GM21447 (cell line): ENCODE data around the gene SERPINE2.
A peak's percentile ranks its signal among the peaks of the same experiment; 100 is the strongest.

Experiments
- ATAC-seq: cut with Tn5 transposase; IDR thresholded peaks from one replicate; pipeline ENCODE4 v1.9.1; 2021; ENCODE audit not compliant: unreplicated experiment

SERPINE2 gene

DNA sequence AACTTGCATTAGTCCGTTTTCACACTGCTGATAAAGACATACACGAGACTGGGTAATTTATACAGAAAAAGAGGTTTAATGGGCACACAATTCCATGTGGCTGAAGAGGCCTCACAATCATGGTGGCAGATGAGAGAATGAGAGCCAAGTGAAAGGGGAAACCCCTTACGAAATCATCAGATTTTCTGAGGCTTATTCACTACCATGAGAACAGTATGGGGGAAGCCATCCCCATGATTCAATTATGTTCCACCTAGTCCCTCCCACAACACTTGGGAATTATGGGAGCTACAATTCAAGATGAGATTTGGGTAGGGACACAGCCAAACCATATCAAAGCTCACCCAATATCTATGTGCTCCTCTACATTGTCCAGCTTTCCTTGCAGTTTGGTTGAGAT, 16.0 kb upstream of the SERPINE2 start:
- ATAC-seq: no peak

GRCh38 chr2:224046752-224047151, 7.7 kb upstream of the SERPINE2 start:
- no peak for ATAC-seq

- ATAC-seq: no peak
These were observed 3.2 kb upstream of the SERPINE2 start for GRCh38 chr2:224042191-224042696.

DNA sequence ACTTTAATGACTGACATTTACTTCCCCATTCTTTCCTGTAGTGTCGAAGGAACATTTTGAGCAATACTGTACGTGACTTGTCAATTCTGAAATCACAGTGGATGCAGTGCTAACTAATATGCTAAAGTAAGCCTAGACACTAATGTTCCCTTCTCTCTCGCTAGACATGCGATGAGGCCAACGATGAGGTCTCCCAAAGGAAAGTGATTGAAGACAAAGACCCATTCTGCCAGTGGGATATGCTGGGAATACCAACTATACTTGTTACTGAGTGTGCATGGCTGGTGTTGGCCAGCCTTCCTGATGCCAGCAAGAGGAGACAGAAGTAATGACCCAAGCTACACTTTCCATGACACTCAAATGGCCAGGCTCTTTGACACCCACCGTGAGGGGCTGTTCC, 2.5 kb upstream of the SERPINE2 start:
- no peak for ATAC-seq

- ATAC-seq: no peak
These were observed 1.7 kb upstream of the SERPINE2 start for GRCh38 chr2:224040753-224041152.

DNA sequence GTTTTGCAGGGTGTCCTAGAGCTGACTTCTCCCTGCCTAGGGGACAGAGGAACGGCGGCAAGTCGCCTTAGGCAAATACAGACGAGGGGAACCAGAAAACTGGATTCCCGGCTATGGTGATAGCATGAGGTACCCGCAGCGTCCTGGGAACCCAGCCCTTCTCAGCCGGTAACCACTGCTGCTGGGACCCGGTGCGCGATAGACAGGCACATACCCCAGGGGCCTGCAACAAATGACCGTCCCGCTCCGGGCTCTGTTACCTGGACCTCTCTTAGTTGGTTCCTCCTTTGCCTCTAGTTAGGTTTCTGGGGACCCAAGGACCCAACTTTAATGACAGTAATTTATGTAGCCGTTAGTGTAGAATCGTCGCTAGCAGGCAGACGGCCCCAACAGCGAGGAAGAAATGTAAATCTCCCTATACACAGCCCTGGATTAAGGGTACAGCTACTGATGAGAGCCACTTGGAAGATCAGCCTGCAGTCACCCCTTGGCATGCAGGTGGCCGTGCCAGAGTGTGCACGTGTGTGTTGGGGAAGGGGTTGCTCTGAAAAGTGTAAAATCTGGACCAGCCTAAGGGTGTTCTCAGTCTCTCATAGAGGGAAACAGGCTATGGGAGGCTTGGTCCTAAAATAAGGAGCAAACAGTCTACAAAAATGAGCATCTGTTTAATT, 819 bp upstream of the SERPINE2 start:
- no peak for ATAC-seq

GRCh38 chr2:224038830-224039079, 331 bp downstream of the SERPINE2 start:
- ATAC-seq: peak; percentile 18

DNA sequence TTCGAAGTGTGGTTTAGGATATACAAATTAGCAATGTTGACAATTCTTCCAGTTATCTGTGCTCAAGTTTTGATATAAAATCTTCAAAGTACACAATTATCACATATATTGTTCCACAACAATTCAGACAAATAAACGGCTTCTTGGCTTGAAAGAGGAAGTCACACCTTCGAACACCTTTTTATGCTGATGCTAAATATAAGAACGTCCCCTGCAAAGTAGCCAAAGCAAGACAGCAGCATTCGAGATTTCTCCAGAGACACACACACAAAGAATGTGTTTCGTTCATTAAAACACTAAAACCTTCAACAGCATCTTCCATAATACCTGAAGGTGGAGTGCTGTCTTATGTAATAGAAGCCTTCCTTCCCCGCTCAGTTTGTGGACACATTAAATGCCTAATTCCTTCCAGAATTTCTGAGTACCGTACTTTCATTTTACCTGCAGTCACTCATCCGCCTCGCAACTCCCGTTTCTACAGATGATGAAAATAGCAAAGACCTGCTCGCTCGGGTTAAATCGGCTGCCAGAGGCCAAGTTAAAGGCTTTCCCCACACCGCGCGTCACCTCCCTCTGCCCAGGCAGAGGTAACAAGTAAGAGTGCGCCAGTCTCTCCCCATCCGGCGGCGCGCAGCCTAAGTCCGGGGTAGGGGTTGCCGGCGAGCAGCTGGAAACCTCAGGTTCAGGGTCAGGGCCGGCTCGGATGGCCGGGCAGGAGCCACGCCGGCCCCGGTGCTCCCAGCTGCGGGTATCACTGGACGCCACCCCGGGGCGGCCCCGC, 847 bp downstream of the SERPINE2 start:
- ATAC-seq: peak; percentile 40

DNA sequence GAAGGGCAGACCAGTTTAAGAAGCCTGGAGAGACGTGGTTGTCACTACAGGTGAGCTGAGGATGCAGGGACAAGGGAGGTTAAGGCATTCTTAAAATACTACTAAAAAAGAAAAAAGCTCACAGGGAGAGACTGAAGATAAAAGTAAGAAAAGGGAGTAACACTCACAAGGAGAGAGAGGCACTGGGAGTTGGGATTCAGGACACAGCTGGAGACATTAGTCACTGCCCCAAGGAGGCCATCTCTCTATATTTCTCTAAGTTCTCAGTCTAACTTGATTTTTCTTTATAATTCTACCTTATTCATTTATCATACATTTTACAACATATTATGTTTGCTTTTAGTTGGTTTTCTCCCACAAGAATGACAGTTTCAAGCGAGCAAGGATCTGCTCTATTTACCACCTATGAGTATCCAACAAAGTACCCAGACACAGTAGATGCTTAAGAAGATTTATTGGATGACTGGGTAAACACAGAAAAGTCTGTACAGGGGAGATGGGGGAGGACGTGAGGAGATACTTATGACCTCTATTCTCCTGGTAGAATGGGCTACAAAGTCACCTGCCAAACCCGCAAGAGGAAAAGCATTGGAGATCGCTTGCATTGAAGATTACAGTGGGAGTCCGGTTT, 2.2 kb downstream of the SERPINE2 start:
- ATAC-seq: no peak

DNA sequence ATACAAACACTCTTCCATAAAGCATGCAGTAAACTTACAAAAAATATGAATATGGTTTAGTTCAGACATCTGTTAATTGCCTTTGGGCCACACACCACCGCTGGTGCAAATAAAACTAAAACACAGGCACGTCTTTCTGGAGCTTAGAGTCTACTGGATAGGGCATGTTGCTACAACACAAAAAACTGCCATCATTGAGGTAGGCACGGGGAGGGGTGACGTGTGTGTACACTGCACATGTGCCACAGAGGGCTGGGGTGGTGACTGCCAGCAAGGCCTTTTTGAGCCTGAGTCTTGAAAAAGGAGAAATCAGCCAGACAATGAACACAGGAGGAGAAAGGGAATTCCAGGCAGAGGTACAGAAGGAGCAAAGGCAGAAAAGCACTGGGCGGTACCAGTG, 5.1 kb downstream of the SERPINE2 start:
- no peak for ATAC-seq

GRCh38 chr2:224033601-224034000, 5.5 kb downstream of the SERPINE2 start:
- ATAC-seq: no peak

GRCh38 chr2:224032283-224032682, 6.8 kb downstream of the SERPINE2 start:
- ATAC-seq: no peak

DNA sequence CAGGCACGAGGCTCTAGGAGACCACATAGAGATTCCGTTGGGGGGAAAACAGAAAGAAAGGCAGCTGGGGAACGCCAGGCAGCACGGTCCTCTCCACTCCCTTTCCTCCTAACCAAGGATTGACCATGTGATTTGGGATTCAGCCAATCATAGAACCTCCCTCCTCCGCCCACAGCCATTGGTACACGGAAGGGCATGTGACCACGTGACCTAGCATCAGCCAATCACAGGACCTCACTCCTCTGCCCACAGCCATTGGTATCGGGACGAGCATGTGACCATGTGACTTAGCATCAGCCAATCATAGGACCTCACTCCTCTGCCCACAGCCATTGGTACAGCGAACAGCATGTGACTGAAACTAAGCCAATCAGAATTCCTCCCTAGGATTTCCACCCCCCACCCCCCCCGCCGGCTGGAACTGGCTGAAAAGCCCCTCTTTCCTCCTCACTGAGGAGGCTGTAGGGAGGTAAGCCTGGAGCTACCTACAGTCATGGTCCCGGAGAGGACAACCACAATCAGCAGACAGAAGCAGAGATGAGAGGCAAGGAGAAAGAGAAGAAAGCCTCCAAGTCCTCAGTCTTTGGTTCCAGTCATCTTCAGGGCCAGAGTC, 7.6 kb downstream of the SERPINE2 start:
- no peak for ATAC-seq

DNA sequence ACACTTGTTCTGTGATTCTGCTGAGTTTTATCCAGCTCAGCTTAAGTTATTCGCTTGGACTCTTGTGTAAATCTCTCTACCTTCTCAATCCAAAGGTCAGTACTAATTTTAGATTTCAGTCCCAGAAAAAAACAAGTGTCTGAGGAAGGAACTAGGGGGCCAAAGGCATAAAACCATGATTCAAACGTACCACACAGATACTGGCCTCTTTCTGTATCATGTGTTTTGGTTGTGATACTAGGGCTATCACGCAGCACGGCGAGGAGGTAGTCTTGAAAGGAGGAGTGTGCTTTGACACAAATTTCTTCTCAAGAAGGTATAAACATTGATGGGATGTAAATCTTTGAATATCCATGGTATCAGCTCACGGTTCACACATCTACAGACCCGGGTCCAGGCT, 8.3 kb downstream of the SERPINE2 start:
- no peak for ATAC-seq

DNA sequence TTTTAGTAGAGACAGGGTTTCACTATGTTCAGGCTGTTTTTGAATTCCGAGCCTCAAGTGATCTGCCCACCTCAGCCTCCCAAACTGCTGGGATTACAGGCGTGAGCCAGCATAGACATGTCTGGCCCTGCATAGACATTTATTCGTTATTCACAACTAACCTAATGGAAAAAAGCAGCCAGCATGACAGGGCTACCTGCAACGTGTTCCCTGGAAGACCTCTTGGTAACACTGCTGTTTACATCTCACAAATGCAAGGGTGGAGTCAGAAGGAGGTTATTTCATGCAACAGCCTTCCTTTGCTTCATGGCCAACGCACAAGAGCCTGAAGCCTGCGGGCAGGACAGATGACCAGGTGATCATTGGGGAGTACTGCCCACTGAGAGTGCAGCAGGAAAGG, 9.2 kb downstream of the SERPINE2 start:
- ATAC-seq: no peak

- ATAC-seq: no peak
These were observed 11.2 kb downstream of the SERPINE2 start for GRCh38 chr2:224027931-224028330.

DNA sequence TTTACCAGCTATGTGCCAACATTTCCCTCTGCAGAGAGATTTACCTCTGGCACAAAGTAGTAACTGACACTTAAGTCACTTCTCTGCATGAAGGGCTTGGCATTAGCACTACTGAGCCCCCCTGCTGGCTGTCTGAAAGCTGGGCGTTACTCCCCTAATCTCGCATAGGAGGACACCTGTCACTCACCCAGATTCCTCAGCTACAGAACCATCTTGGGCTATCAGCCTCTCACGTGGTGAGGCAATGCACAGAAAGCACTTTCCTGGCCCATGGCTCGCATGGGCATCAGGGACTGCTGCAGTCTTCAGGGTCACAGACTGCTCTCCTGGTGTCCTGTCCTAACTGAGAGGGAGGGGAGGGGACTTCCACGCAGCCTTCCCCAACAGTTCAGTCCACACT, 12.0 kb downstream of the SERPINE2 start:
- ATAC-seq: no peak

DNA sequence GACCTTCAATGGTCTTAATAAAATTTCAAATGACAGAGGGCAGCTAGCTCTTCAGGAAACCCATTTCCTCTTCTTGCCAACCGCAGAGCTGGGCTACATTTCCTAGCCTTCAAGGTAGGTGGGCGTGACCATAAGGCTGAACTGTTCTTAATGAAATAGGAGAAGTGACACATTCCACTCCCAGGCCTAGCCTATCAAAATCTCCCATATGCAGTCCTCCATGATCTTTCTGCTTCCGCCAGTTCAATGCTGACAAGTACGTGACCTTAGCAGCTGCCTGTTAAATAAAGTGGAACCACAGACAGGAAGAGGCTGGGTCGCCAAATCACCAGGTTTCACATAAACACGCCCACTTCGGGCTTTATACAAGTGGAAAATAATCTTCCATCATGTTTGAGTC, 13.2 kb downstream of the SERPINE2 start:
- ATAC-seq: peak; percentile 98

GRCh38 chr2:224024270-224024669, 14.8 kb downstream of the SERPINE2 start:
- ATAC-seq: no peak

- ATAC-seq: no peak
These were observed 15.9 kb downstream of the SERPINE2 start for GRCh38 chr2:224023188-224023587.

- ATAC-seq: no peak
These were observed 16.6 kb downstream of the SERPINE2 start for GRCh38 chr2:224022486-224022885.

DNA sequence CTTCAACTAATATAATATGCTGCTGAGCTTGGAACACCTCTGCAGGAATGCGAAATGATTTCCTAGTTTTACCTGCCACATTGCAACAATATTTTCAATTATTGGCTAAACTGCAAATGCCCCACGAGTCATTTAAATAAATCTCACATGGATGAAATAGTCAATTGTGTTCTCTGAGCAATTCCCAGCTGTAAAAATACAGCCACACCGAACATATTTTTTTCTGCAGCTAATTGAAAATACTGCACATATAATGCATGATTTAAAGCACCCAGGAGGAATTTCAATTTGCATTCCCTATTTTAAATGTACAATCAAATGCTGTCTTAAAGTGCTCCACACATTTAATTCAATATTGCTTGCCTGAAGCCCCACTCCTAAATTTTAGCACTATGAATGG, 18.6 kb downstream of the SERPINE2 start:
- ATAC-seq: no peak
